ENCODE measurements around the gene CAMK1D.

CAMK1D gene

DNA sequence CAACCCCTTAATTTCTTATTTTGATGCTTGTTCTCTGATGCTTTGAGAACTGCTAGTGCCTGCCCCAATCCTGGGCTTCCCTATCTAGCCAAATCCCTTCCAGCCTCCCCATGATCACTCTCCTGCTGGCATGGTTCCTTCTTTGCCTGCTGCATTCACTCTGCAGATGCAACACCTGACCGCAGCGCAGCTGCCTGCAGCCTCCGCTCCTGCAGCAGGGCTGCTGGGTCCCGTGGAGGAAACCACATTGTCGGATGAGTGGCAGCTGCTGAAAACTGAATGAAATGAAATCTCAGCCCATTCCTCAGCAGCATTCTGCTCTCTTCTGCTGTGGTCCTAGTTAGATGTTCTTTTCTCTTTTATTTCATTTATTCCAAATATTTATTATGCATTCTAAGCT is 331.9 kb downstream of the CAMK1D start:
- H3K27ac ChIP-seq = no peak overlapping the region
- H3K4me3 ChIP-seq = no peak overlapping the region
- H3K36me3 ChIP-seq = no peaks in the 10 kb centered on the region
- intact Hi-C loops (cut with DNase I; ENCODE audit: low total_unique reads) = no loop called here
- no peaks in the 10 kb centered on the region for H3K27me3 ChIP-seq
- TF ChIP-seq, protein P1, sequence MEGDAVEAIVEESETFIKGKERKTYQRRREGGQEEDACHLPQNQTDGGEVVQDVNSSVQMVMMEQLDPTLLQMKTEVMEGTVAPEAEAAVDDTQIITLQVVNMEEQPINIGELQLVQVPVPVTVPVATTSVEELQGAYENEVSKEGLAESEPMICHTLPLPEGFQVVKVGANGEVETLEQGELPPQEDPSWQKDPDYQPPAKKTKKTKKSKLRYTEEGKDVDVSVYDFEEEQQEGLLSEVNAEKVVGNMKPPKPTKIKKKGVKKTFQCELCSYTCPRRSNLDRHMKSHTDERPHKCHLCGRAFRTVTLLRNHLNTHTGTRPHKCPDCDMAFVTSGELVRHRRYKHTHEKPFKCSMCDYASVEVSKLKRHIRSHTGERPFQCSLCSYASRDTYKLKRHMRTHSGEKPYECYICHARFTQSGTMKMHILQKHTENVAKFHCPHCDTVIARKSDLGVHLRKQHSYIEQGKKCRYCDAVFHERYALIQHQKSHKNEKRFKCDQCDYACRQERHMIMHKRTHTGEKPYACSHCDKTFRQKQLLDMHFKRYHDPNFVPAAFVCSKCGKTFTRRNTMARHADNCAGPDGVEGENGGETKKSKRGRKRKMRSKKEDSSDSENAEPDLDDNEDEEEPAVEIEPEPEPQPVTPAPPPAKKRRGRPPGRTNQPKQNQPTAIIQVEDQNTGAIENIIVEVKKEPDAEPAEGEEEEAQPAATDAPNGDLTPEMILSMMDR (IDR thresholded peaks at IDR 0.05) = no peak
- DNase-seq = no peak
- peaks cover 0 to 5% (median 0%) of the 10 kb centered on the region in 4 donors for H3K4me1 ChIP-seq
- no peaks in the 10 kb centered on the region for H3K9me3 ChIP-seq

DNA sequence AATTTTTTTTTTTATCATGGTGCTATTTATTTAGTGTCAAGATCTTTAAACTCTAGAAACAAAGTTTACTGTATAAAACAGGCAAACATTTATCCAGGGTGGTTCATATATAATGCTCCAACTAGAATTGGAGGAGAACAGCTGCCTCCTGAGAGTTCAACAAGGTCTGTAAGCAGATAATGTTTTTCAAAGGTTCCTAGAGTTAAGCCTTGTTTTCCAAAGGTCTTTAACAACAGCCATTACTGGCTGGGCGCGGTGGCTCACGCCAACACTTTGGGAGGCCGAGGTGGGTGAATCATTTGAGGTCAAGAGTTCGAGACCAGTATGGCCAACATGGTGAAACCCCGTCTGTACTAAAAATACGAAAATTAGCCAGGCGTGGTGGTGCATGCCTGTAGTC is 335.4 kb downstream of the CAMK1D start:
- intact Hi-C loops (cut with DNase I; ENCODE audit: low total_unique reads) = no loop called here
- no peak overlapping the region for H3K4me3 ChIP-seq
- H3K4me1 ChIP-seq = peaks cover 0 to 5% (median 0%) of the 10 kb centered on the region in 4 donors
- H3K27ac ChIP-seq = no peak overlapping the region
- no peaks in the 10 kb centered on the region for H3K9me3 ChIP-seq
- TF ChIP-seq, protein P1 (IDR thresholded peaks at IDR 0.05) = no peak
- no peak for DNase-seq
- no peaks in the 10 kb centered on the region for H3K27me3 ChIP-seq
- H3K36me3 ChIP-seq = no peaks in the 10 kb centered on the region

DNA sequence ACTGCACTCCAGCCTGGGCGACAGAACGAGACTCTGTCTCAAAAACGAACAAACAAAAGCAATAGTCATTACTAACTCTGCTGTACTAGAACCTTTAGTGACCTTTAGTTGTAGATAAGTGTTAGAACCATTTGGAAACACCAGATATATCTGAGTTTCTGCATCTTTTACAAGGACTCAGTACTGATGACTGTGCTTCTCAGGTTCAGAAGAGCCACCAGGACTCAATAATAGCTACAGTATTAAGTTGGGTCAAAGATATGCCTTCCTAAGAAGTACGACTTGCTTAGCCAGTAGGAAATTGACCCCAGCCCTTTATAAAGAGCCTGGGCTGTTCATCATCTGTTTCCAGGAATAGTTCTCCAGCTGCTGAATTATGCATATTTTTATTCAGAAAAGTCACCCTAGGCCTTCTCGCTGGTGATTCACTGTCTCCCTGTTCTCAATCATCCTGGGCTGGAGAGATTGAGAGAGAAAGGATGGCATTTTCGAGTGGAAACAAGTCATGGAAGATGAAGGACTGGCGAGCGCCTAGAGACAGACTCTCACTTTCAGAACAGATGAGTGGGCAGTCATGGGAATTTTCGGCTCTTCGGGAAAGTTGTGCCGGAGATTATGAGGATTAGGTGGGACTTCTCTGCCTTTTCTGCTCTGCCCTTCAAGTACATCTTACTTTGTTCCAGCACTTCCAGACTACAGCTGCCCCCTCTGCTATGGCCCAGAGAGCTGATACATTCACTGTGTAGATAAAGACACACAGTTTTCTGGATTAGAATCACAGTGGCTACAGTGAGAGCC is 336.1 kb downstream of the CAMK1D start:
- peaks cover 0 to 5% (median 0%) of the 10 kb centered on the region in 4 donors for H3K4me1 ChIP-seq
- H3K27ac ChIP-seq = peak overlapping the region in 1 of 2 donors; percentile 2
- H3K9me3 ChIP-seq = no peaks in the 10 kb centered on the region
- H3K27me3 ChIP-seq = no peaks in the 10 kb centered on the region
- TF ChIP-seq, protein P1 (IDR thresholded peaks at IDR 0.05) = no peak
- no peak overlapping the region for H3K4me3 ChIP-seq
- intact Hi-C loops (cut with DNase I; ENCODE audit: low total_unique reads) = no loop called here
- no peaks in the 10 kb centered on the region for H3K36me3 ChIP-seq
- no peak for DNase-seq

DNA sequence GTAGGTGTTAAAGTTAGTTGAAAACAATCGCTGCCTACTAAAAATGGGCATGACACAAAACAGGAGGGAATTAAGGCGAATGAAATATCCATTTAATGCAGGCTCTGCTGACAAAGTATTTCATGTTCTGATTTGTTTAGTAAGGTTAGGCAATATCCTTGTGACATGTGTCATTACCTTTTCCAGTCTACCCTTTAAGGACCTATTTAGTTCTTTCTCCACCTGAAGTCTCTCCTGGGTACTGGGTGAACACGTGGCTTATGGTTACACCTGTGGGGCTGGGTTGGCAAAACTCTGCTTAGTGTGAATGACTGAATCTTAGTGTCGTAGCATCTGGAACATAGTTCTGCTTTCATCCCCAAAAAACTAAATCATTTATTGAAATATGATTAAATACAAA is 338.6 kb downstream of the CAMK1D start:
- intact Hi-C loops (cut with DNase I; ENCODE audit: low total_unique reads) = no loop called here
- Histone ChIP-seq H3K36me3 (no peaks in the 10 kb centered on the region), H3K27ac (no peak overlapping the region), H3K4me1 (peaks cover 0 to 1% (median 0%) of the 10 kb centered on the region in 4 donors), H3K27me3 (no peaks in the 10 kb centered on the region), H3K4me3 (no peak overlapping the region), H3K9me3 (no peaks in the 10 kb centered on the region)
- DNase-seq = no peak
- TF ChIP-seq, protein P1 (IDR thresholded peaks at IDR 0.05) = no peak

DNA sequence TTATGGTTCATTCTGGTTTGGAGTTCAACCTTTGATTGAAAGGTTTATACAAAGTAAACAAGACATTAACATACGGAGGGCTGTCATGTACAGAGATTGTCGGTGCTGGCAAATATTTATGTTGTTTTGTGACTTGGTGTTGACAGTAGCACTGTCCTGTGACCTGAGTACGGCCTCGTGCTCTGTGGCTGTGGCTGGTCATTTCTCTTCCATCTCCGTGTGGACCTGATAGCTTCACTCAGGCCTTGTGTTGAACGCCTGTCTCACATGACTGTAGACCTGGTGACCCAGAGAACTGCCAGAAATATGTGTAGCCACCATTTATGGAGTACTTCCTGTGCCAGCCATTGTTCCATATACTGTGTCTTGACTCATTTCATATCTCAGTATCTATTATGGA is 340.5 kb downstream of the CAMK1D start:
- Histone ChIP-seq H3K36me3 (no peaks in the 10 kb centered on the region), H3K9me3 (no peaks in the 10 kb centered on the region), H3K4me3 (no peak overlapping the region), H3K27ac (no peak overlapping the region), H3K27me3 (no peaks in the 10 kb centered on the region), H3K4me1 (no peaks in the 10 kb centered on the region)
- TF ChIP-seq, protein P1 (IDR thresholded peaks at IDR 0.05) = no peak
- DNase-seq = no peak
- intact Hi-C loops (cut with DNase I; ENCODE audit: low total_unique reads) = no loop called here
